ENCODE measurements around the gene TBC1D8. TPM values are rescaled to one million over a fixed set of nuclear protein-coding genes. Genes with fewer than 3 reads are reported as not detected.

Gene TBC1D8
- total RNA-seq, 1 donor from 2014 or later: 17.3 TPM

DNA sequence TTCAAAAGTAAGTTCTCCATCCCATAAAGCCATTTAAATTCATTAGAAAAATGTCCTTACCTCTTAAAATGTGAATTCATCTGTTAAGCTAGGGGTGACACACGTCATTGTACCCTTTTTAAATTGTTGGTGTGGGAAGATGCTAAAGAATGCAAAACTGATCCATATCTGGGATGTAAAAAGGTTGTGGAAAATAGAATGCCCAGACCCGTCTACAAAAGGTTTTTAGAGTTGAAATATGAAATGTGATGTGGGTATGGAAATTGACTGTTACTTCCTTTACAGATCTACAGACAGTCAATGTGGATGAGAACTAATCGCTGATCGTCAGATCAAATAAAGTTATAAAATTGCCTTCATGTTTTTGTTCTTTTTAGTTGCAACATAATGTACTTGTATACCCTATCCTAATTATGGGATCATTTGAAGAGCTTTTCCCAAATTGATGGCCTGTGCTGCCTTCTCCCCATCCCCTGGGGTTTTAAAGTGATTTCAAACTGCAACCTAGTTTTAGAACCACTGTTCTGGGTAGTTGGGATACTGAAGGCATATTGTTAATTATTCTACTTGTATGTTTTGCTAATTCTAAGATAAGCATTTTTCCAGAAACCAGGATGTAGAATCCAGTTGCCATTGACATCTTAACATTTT lies 145.0 kb downstream of the TBC1D8 start:
- H3K36me3 ChIP-seq (ENCODE audit: control insufficient read depth, insufficient read depth, low read length): peaks cover 2% of the 10 kb centered on the region
- no peaks in the 10 kb centered on the region for H3K27me3 ChIP-seq (ENCODE audit: control insufficient read depth, insufficient read depth, low read length)
- no peak overlapping the region for H3K4me3 ChIP-seq (ENCODE audit: low read depth, low read length)
- DNase-seq (ENCODE audit: low read depth): no peak
- TF ChIP-seq, protein P1, sequence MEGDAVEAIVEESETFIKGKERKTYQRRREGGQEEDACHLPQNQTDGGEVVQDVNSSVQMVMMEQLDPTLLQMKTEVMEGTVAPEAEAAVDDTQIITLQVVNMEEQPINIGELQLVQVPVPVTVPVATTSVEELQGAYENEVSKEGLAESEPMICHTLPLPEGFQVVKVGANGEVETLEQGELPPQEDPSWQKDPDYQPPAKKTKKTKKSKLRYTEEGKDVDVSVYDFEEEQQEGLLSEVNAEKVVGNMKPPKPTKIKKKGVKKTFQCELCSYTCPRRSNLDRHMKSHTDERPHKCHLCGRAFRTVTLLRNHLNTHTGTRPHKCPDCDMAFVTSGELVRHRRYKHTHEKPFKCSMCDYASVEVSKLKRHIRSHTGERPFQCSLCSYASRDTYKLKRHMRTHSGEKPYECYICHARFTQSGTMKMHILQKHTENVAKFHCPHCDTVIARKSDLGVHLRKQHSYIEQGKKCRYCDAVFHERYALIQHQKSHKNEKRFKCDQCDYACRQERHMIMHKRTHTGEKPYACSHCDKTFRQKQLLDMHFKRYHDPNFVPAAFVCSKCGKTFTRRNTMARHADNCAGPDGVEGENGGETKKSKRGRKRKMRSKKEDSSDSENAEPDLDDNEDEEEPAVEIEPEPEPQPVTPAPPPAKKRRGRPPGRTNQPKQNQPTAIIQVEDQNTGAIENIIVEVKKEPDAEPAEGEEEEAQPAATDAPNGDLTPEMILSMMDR (IDR thresholded peaks at IDR 0.05; ENCODE audit: insufficient read depth, low read length, poor library complexity, severe bottlenecking): no peak

- TF ChIP-seq, protein P1 (IDR thresholded peaks at IDR 0.05; ENCODE audit: insufficient read depth, low read length, poor library complexity, severe bottlenecking): no peak
- no peak for DNase-seq (ENCODE audit: low read depth)
- Histone ChIP-seq H3K36me3 (ENCODE audit: control insufficient read depth, insufficient read depth, low read length) (peaks cover 2% of the 10 kb centered on the region), H3K4me3 (ENCODE audit: low read depth, low read length) (no peak overlapping the region), H3K27me3 (ENCODE audit: control insufficient read depth, insufficient read depth, low read length) (no peaks in the 10 kb centered on the region)
Measured at GRCh38 chr2:101004620-101005325, 146.4 kb downstream of the TBC1D8 start.

GRCh38 chr2:101003278-101003775 lies 147.9 kb downstream of the TBC1D8 start:
- TF ChIP-seq, protein P1 (IDR thresholded peaks at IDR 0.05; ENCODE audit: insufficient read depth, low read length, poor library complexity, severe bottlenecking): no peak
- DNase-seq (ENCODE audit: low read depth): no peak
- Histone ChIP-seq H3K4me3 (ENCODE audit: low read depth, low read length) (peak overlapping the region; percentile 97), H3K27me3 (ENCODE audit: control insufficient read depth, insufficient read depth, low read length) (no peaks in the 10 kb centered on the region), H3K36me3 (ENCODE audit: control insufficient read depth, insufficient read depth, low read length) (peaks cover 2% of the 10 kb centered on the region)

GRCh38 chr2:101002562-101003277 lies 148.5 kb downstream of the TBC1D8 start:
- no peaks in the 10 kb centered on the region for H3K27me3 ChIP-seq (ENCODE audit: control insufficient read depth, insufficient read depth, low read length)
- DNase-seq (ENCODE audit: low read depth): no peak
- peaks cover 2% of the 10 kb centered on the region for H3K36me3 ChIP-seq (ENCODE audit: control insufficient read depth, insufficient read depth, low read length)
- peak overlapping the region; percentile 97 for H3K4me3 ChIP-seq (ENCODE audit: low read depth, low read length)
- TF ChIP-seq, protein P1 (IDR thresholded peaks at IDR 0.05; ENCODE audit: insufficient read depth, low read length, poor library complexity, severe bottlenecking): no peak

DNA sequence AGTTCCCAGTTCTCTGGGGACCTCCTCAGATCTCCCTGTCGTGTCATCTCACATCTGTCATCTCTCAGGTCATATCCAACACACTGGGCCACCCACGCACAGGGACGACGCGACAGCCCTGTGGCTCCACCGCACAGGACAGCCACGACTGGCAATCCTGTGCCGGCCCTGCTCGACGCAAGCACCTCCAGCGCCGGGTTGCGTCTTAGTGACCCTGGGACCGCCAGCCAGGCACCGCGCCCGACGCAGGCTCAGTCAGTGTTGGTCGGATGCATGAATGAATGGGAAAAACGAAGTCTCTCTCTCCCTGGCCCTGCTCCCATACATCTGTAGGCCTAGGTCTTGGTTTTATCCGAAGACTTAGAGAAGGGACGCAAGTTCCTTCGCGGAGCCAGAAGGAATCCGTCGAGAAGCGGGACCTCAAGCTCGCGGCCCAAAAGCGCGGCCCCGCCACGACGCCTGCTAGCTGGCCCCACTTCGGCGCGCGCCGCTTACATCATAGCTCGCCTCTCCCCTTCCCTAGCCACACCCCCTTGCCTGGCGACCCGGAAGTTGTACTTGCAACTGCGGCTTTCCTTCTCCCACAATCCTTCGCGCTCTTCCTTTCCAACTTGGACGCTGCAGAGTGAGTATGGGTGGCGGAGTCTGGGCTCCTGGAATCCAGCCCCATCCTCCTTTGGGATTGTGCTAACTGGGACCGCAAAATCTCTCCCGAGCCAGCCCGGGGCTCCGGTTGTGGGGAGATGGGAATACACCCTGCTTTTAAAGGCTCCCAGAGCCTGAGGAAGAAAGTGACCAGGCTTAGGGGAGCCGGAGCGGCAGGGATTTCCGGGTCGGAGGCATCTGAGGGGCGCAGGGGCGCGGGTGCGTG lies 149.3 kb downstream of the TBC1D8 start, which contains the start of gene RPL31:
TSS of gene RPL31 (plus strand) at position 599 of the 871 bp plus-strand sequence. CDS start 413 bp downstream, outside the sequence.
- peak; percentile 93 for DNase-seq (ENCODE audit: low read depth)
- no peaks in the 10 kb centered on the region for H3K27me3 ChIP-seq (ENCODE audit: control insufficient read depth, insufficient read depth, low read length)
- peaks cover 2% of the 10 kb centered on the region for H3K36me3 ChIP-seq (ENCODE audit: control insufficient read depth, insufficient read depth, low read length)
- peak within 1 kb of the TSS; percentile 97 for H3K4me3 ChIP-seq (ENCODE audit: low read depth, low read length)
- TF ChIP-seq, protein P1 (IDR thresholded peaks at IDR 0.05; ENCODE audit: insufficient read depth, low read length, poor library complexity, severe bottlenecking): no peak

Measured in kidney epithelial cell (primary cell).